ENCODE results near the gene CADPS. TPM values are rescaled to one million over a fixed set of nuclear protein-coding genes. Genes with fewer than 3 reads are reported as not detected.

Gene CADPS
- polyA plus RNA-seq, 2 of the 4 experiments (the other 2 are of a cell fraction) = not detected

GRCh38 chr3:62749130-62749529 is 126.1 kb downstream of the CADPS start (continued):
- TF ChIP-seq NFE2L2 (conservative IDR thresholded peaks at IDR 0.05; ENCODE audit: low read length) (no peak), ZFP36 (IDR thresholded peaks at IDR 0.05; ENCODE audit: borderline replicate concordance, partially characterized antibody) (no peak), KDM5A (IDR thresholded peaks at IDR 0.05) (no peak), SMC3 (IDR thresholded peaks at IDR 0.05) (no peak)

GRCh38 chr3:62737449-62737848 is 137.8 kb downstream of the CADPS start:
- no peak for TF ChIP-seq ZC3H11A (IDR thresholded peaks at IDR 0.05)
- TF ChIP-seq E2F6 (IDR thresholded peaks at IDR 0.05; ENCODE audit: borderline replicate concordance, low read depth) = no peak
- no peak for TF ChIP-seq CBX2 (IDR thresholded peaks at IDR 0.05; ENCODE audit: borderline replicate concordance, low read depth)
- no peak for TF ChIP-seq POLR2AphosphoS2 (conservative IDR thresholded peaks at IDR 0.05; ENCODE audit: low read length)
- no peak for DNase-seq (ENCODE audit: low read depth in 1 of 2, low spot score in 1 of 2)
- ChIA-PET CTCF (no interaction called here), POLR2A (no interaction called here)
- no peaks in the 10 kb centered on the region for H3K4me1 ChIP-seq
- FAIRE-seq = no peak
- ATAC-seq = no peak
- H3K4me2 ChIP-seq = no peak overlapping the region
- no peaks in the 10 kb centered on the region for H3K9me3 ChIP-seq
- H3K27ac ChIP-seq = no peak overlapping the region
- 3% methylated on average over 3 of the region's 3 CpGs for WGBS (ENCODE audit: missing lambda C conversion rate)
- no peak overlapping the region for H3K4me3 ChIP-seq

- ChIA-PET POLR2A (no interaction called here), CTCF (no interaction called here)
- Histone ChIP-seq H3K4me3 (no peak overlapping the region), H3K9me3 (no peaks in the 10 kb centered on the region), H3K27ac (no peak overlapping the region), H3K4me1 (no peaks in the 10 kb centered on the region), H3K4me2 (no peak overlapping the region)
- 85% methylated on average over 1 of the region's 1 CpG for WGBS (ENCODE audit: missing lambda C conversion rate)
- TF ChIP-seq NFE2L2 (conservative IDR thresholded peaks at IDR 0.05; ENCODE audit: low read length) (no peak), TFCP2L1 (CRISPR knock-in tag; IDR thresholded peaks at IDR 0.05) (no peak), TP53 (CRISPR knock-in tag; IDR thresholded peaks at IDR 0.05) (no peak), ZFP36 (IDR thresholded peaks at IDR 0.05; ENCODE audit: borderline replicate concordance, partially characterized antibody) (no peak)
- no peak for DNase-seq (ENCODE audit: low read depth in 1 of 2, low spot score in 1 of 2)
- no peak for ATAC-seq
- FAIRE-seq = no peak
These were observed 139.7 kb downstream of the CADPS start for GRCh38 chr3:62735510-62735909.

- ChIA-PET CTCF (no interaction called here), POLR2A (no interaction called here)
- no peak for FAIRE-seq
- no peaks in the 10 kb centered on the region for H3K9me3 ChIP-seq
- H3K4me2 ChIP-seq = no peak overlapping the region
- TF ChIP-seq EHF (CRISPR knock-in tag; IDR thresholded peaks at IDR 0.05) (no peak), KDM5A (IDR thresholded peaks at IDR 0.05) (no peak), JUNB (IDR thresholded peaks at IDR 0.05) (no peak), CBX2 (IDR thresholded peaks at IDR 0.05; ENCODE audit: borderline replicate concordance, low read depth) (no peak), ZSCAN20 (CRISPR knock-in tag; IDR thresholded peaks at IDR 0.05) (no peak), MAZ (IDR thresholded peaks at IDR 0.05; ENCODE audit: borderline replicate concordance, low read depth, low read length) (no peak), ZNF302 (CRISPR knock-in tag; IDR thresholded peaks at IDR 0.05) (no peak), TFCP2L1 (CRISPR knock-in tag; IDR thresholded peaks at IDR 0.05) (no peak), SMC3 (IDR thresholded peaks at IDR 0.05) (no peak), HDAC2 (IDR thresholded peaks at IDR 0.05) (no peak), POLR2AphosphoS2 (conservative IDR thresholded peaks at IDR 0.05; ENCODE audit: low read length) (no peak), CTCF (IDR thresholded peaks at IDR 0.05) (no peak), CHD4 (IDR thresholded peaks at IDR 0.05; ENCODE audit: borderline replicate concordance) (no peak), FOXS1 (CRISPR knock-in tag; IDR thresholded peaks at IDR 0.05) (no peak), BHLHE40 (IDR thresholded peaks at IDR 0.05; ENCODE audit: low read depth, low read length) (no peak), POLR2A (IDR thresholded peaks at IDR 0.05; ENCODE audit: low read length) (no peak), RAD21 (conservative IDR thresholded peaks at IDR 0.05 in 1 of 2, IDR thresholded peaks at IDR 0.05 in 1 of 2) (no peak)
- no peak for ATAC-seq
- H3K4me3 ChIP-seq = no peak overlapping the region
- no peaks in the 10 kb centered on the region for H3K4me1 ChIP-seq
- no peak overlapping the region for H3K27ac ChIP-seq
- DNase-seq (ENCODE audit: low read depth in 1 of 2, low spot score in 1 of 2) = no peak
- WGBS (ENCODE audit: missing lambda C conversion rate) = 7% methylated on average over 5 of the region's 5 CpGs
These were observed 142.9 kb downstream of the CADPS start for GRCh38 chr3:62732183-62732904.

Measured in A549 (cell line).